OCI-LY7 (cell line): ENCODE data around the gene NMBR.

Experiments used
- EZH2phosphoT487 ChIP-seq: fragments of 200-600 bp; sonication (generic); IDR thresholded peaks from 2 replicates; pipeline ENCODE4 v1.6.1; 2018; ENCODE audit warnings: low read depth, borderline replicate concordance, mild to moderate bottlenecking, mixed run types, antibody characterized with exemption, low read length, moderate library complexity, mixed read lengths
- TF ChIP-seq, protein P1 (sequence below): fragments of 200-600 bp; sonication (generic); conservative IDR thresholded peaks from 2 replicates; pipeline ENCODE4 v1.5.1; 2014; ENCODE audit warnings: mild to moderate bottlenecking, antibody characterized with exemption, low read length, moderate library complexity, mixed read lengths

DNA sequence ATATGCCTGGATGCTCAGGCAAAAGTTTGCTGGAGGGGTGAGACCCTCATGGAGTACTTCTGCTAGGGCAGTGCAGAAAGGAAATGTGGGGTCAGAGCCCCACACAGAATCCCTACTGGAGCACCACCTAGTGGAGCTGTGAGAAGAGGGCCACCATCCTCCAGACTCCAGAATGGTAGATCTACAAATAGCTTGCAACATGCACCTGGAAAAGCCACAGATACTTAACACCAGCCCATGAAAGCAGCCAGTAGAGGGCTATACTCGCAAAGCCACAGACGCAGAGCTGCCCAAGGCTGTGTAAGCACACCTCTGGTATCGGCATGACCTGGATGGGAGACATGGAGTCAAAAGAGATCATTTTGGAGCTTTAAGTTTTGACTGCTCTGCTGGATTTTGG, 74.9 kb downstream of the NMBR start:
- TF ChIP-seq, protein P1, sequence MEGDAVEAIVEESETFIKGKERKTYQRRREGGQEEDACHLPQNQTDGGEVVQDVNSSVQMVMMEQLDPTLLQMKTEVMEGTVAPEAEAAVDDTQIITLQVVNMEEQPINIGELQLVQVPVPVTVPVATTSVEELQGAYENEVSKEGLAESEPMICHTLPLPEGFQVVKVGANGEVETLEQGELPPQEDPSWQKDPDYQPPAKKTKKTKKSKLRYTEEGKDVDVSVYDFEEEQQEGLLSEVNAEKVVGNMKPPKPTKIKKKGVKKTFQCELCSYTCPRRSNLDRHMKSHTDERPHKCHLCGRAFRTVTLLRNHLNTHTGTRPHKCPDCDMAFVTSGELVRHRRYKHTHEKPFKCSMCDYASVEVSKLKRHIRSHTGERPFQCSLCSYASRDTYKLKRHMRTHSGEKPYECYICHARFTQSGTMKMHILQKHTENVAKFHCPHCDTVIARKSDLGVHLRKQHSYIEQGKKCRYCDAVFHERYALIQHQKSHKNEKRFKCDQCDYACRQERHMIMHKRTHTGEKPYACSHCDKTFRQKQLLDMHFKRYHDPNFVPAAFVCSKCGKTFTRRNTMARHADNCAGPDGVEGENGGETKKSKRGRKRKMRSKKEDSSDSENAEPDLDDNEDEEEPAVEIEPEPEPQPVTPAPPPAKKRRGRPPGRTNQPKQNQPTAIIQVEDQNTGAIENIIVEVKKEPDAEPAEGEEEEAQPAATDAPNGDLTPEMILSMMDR = peak; percentile 43; the same call in 1 of the 2 replicates
- no peak for TF ChIP-seq EZH2phosphoT487
